ENCODE measurements around the gene CSF2RB.

The CSF2RB gene

GRCh38 chr22:36885474-36885873 is 28.0 kb upstream of the CSF2RB start:
- no peak for DNase-seq
- intact Hi-C loops (cut with DNase I): no loop called here

- no peak for DNase-seq
- intact Hi-C loops (cut with DNase I): no loop called here
Observed at GRCh38 chr22:36886016-36886415, 27.4 kb upstream of the CSF2RB start.

DNA sequence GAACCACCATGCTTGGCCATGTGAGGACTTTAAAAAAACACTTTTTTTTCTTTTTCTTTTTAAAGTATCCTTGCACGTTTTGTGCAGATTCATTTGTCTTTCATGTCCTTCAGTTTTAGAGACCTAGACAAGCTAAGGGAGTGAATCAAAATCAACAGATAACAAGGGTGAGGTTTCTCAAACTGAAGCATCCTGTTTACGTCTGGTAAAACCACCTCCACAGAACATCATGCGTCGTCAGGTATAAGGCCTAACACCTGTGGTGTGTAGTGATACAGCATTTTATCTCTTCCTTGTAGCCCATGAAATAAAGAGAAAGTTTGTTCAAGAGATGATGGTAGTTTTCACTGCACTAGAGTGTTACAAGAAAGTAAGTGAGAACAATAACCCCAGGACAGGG is 26.3 kb upstream of the CSF2RB start:
- intact Hi-C loops (cut with DNase I): no loop called here
- DNase-seq: no peak

- DNase-seq: no peak
- intact Hi-C loops (cut with DNase I): no loop called here
Observed at GRCh38 chr22:36891646-36892045, 21.8 kb upstream of the CSF2RB start.

GRCh38 chr22:36892292-36892691 is 21.1 kb upstream of the CSF2RB start:
- intact Hi-C loops (cut with DNase I): no loop called here
- DNase-seq: no peak

- intact Hi-C loops (cut with DNase I): no loop called here
- no peak for DNase-seq
Observed at GRCh38 chr22:36893262-36893661, 20.2 kb upstream of the CSF2RB start.

- no peak for DNase-seq
- intact Hi-C loops (cut with DNase I): no loop called here
Observed at GRCh38 chr22:36894266-36894665, 19.2 kb upstream of the CSF2RB start.

- intact Hi-C loops (cut with DNase I): no loop called here
- DNase-seq: no peak
Observed at GRCh38 chr22:36897611-36898010, 15.8 kb upstream of the CSF2RB start.

- intact Hi-C loops (cut with DNase I): no loop called here
- no peak for DNase-seq
Observed at GRCh38 chr22:36898690-36899089, 14.7 kb upstream of the CSF2RB start.

DNA sequence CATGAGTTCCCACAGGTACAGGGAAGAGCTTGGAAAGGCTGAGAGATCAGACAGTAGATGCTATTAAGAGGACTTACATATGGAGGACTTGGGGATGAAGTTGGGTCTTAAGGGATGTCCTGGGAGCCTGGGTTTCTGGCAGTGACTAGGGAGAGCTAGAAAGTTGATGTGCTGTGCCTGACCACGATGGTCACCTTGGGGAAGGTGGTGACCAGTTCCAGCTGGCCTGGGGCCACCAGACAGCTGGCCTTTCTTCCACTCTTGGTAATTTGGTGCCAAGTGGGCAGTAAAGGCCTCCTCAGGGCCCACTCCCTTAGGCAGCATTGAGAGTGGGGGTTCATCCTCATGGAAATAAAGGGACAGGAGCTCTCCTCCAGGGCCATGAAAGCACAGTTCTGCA is 13.9 kb upstream of the CSF2RB start:
- no peak for DNase-seq
- intact Hi-C loops (cut with DNase I): no loop called here

DNA sequence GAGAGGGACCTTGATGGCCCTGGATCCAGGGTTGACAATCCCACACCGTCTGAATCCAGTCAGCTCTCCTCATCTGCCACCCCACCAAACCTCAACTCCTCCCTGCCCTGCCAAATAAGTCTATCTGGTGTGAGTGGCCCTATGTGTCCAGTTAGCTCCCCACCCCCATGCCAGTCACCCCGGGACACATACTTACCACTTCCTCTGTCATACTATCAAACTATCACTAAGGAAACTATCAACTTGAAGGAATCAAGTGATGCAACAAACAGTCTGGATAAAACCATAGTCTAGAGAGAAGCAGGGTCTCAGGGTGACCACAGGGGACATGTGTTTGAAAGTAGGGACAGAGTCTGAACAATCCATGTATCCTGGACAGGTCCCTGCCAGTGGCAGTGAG is 13.2 kb upstream of the CSF2RB start:
- intact Hi-C loops (cut with DNase I): no loop called here
- DNase-seq: no peak

DNA sequence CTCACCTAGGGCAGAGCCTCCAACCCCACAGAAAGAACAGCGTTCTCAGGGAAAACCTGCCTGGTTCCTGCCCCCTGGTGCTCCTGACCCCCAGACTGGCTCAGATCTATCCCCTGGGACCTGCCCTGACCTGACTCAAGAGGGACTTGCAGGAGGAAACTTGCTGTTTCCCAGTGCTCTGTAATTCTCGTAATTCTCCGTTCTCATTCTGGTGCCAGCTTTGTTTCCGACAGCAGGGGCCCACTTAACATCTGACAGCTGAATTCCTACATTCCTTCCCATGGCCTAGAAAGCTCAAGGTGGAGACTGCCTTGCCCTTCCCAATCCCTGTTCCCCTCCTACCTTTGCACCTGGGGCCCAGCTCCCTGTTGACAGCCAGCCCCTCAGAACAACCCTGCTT is 12.5 kb upstream of the CSF2RB start:
- no peak for DNase-seq

DNA sequence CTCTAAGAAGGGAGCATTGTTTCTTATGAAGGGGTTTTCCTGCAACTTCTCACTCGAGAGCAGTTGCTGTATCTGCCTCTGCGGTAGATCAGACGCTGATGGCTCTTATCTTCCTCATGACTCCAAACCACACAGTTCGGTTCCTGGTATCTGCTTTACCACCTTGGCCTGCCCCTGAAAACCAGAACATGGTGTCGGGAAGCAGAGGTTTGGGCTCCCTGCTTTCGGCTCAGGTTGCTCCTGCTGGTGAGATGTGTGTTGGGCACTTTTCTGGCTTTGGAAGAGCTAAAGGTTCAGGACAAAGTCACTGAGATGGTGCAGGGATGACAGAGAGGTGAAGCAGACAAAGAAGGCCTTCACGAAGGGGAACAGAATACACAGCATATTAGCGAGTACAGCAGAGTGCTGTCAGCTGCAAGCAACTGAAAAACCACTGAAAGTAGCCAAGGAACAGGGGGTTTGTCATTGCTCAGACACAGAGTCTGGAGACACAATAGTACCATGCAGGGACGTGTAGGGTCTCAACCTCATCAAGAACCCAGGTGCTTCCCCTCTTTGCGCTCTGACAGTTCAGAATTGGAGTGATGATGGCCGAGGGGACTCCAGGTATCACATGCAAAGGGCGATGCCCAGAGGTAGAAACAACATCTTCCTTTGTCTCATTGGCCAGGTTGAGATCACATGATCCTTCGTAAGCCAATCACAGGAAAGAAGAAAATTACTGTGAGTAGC is 11.9 kb upstream of the CSF2RB start:
- no peak for DNase-seq
- intact Hi-C loops (cut with DNase I): no loop called here

More for the DNA sequence above, 12.5 kb upstream of the CSF2RB start:
- intact Hi-C loops (cut with DNase I): no loop called here

- intact Hi-C loops (cut with DNase I): no loop called here
- no peak for DNase-seq
Observed at GRCh38 chr22:36902143-36902926, 11.1 kb upstream of the CSF2RB start.

- intact Hi-C loops (cut with DNase I): no loop called here
- no peak for DNase-seq
Observed at GRCh38 chr22:36904260-36904880, 9.1 kb upstream of the CSF2RB start.

DNA sequence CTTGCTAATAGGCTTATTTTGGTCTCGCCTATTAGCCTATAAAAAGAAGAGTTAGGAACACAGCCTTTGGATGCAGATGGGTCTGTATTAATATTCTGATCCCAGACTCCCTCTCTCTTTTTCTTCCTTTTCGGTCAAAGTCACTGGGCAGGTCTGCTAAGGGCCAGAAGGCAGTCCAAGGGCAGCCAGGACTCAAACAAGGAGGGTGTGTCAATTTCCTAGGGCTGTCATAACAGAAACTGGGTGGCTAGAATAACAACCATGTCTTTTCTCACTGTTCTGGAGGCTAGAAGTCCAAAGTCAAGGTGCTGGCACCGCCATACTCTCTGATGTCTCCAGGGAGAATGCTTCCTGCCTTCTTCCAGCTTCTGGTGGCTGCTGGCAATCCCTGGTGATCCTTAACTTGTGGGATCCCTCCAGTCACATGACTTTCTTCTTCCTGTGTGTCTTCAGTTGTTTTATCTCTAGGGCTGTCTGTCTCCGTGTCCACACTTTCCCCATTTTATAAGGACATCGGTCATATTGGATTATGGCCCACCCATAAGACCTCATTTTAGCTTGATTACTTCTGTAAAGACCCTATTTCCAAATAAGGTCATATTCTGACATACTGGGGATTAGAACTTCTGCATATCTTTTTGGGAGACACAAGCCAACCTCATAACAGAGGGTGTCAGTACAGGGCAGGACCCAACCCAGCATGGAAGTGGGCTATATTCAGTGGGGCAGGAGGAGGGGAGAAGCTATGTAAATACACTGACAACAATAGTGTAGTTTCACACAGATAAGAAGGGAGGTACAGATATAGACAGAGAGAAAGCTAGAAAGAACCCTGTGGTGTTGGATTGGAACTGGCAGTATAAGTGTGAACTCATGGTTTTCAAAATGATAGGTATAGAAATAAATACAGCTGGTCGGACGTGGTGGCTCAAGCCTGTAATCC is 5.9 kb upstream of the CSF2RB start:
- no peak for DNase-seq
- intact Hi-C loops (cut with DNase I): no loop called here

DNA sequence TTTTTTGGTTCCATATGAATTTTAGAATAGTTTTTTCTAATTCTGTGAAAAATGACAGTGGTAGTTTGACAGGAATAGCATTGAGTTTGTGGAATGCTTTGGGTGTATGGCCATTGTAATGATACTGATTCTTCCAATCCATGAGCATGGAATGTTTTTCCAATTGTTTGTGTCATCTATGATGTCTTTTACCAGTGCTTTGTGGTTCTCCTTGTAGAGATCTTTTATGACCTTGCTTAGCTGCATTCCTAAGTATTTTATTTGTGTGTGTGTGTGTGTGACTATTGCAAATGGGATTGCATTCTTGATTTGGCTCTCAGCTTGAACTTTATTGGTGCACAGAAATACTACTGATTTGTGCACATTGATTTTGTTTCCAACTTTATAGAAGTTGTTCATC is 3.0 kb upstream of the CSF2RB start:
- intact Hi-C loops (cut with DNase I): no loop called here
- no peak for DNase-seq

GRCh38 chr22:36911887-36912661 is 1.4 kb upstream of the CSF2RB start:
- DNase-seq: no peak
- intact Hi-C loops (cut with DNase I): no loop called here

Data from head of caudate nucleus (tissue), 42 donors.